Smooth muscle cell (in vitro differentiated cells): ENCODE measurements around the gene KRTAP2-4. TPM values are rescaled to one million over a fixed set of nuclear protein-coding genes. Genes with fewer than 3 reads are reported as not detected.
"Not testable (repeated sequence)": the region's sequence is repeated elsewhere in the genome, so short reads cannot be mapped to it uniquely, and the experiment has no call there.

Source experiments
- DNase-seq: peaks from one replicate; lab custom pipeline; 2025; ENCODE audit not compliant: unreplicated experiment; lab: John Stamatoyannopoulos, UW
- H2AFZ ChIP-seq: fragments of 200-600 bp; sonication (generic); 2 replicates; pipeline ENCODE4 v1.6.0; 2016; ENCODE audit warnings: antibody characterized with exemption, low read depth, mild to moderate bottlenecking
- H3F3A ChIP-seq: fragments of 200-600 bp; sonication (generic); 2 replicates; pipeline ENCODE4 v1.6.0; 2017; ENCODE audit warnings: antibody characterized with exemption, low read depth
- H3K27ac ChIP-seq: fragments of 200-600 bp; sonication (generic); 2 replicates; pipeline ENCODE4 v1.5.1; 2016; ENCODE audit warnings: low read depth, mild to moderate bottlenecking
- H3K27me3 ChIP-seq: fragments of 200-600 bp; sonication (generic); 2 replicates; pipeline ENCODE4 v1.6.1; 2016; ENCODE audit warnings: low read depth, mild to moderate bottlenecking
- H3K36me3 ChIP-seq: fragments of 200-600 bp; sonication (generic); 2 replicates; pipeline ENCODE4 v1.5.1; 2016; ENCODE audit warnings: low read depth
- H3K4me1 ChIP-seq: fragments of 200-600 bp; sonication (generic); 2 replicates; pipeline ENCODE4 v1.5.1; 2016; ENCODE audit warnings: low read depth
- H3K4me2 ChIP-seq: fragments of 200-600 bp; sonication (generic); 2 replicates; pipeline ENCODE4 v1.6.0; 2016; ENCODE audit warnings: mild to moderate bottlenecking
- H3K4me3 ChIP-seq: fragments of 200-600 bp; sonication (generic); 2 replicates; pipeline ENCODE4 v1.5.1; 2016; ENCODE audit warnings: mild to moderate bottlenecking
- H3K79me2 ChIP-seq: fragments of 200-600 bp; sonication (generic); 2 replicates; pipeline ENCODE4 v1.6.0; 2016; ENCODE audit warnings: low read depth, mild to moderate bottlenecking
- H3K9ac ChIP-seq: fragments of 200-600 bp; sonication (generic); 2 replicates; pipeline ENCODE4 v1.6.0; 2016; ENCODE audit warnings: low read depth
- H3K9me3 ChIP-seq: fragments of 200-600 bp; sonication (generic); replicated peaks from 2 replicates; pipeline ENCODE4 v1.5.1; 2016; ENCODE audit warnings: low read depth
- H4K20me1 ChIP-seq: fragments of 200-600 bp; sonication (generic); 2 replicates; pipeline ENCODE4 v1.6.0; 2016; ENCODE audit warnings: low read depth
- CTCF ChIP-seq: fragments of 200-600 bp; sonication (generic); IDR thresholded peaks from 2 replicates; pipeline ENCODE4 v1.5.1; 2017; ENCODE audit warnings: borderline replicate concordance, mild to moderate bottlenecking, antibody characterized with exemption; ENCODE audit not compliant: insufficient read depth, poor library complexity, severe bottlenecking
- WGBS: methylation state at CpG from one replicate; pipeline ENCODE4 v1.1.7; 2016; ENCODE audit warnings: low lambda C conversion rate; 5-methylcytosine and 5-hydroxymethylcytosine counted together
- polyA plus RNA-seq: library from polyadenylated mRNA; unstranded; fragments of >200 nt; fragmentation: Nextera tagmentation; extraction: Ambion mirVana; gene quantifications from 2 replicates; pipeline ENCODE4 v1.2.1, GENCODE V29; 2016
- total RNA-seq: library from RNA; depleted of rRNA; stranded (reverse); fragments of >200 nt; gene quantifications from 2 replicates; pipeline ENCODE4 v1.2.3, GENCODE V29; 2014

The KRTAP2-4 gene
- total and polyA plus RNA-seq, 2 experiments from 2014 or later, result not detected

GRCh38 chr17:41067281-41067680 is 1.6 kb upstream of the KRTAP2-4 start:
- Histone ChIP-seq H2AFZ (no peak overlapping the region), H3K9me3 (no peaks in the 10 kb centered on the region), H3F3A (no peaks in the 10 kb centered on the region), H3K27ac (no peak overlapping the region), H3K9ac (no peak overlapping the region), H3K4me3 (no peak overlapping the region), H3K4me1 (no peaks in the 10 kb centered on the region), H3K27me3 (no peaks in the 10 kb centered on the region), H3K36me3 (no peaks in the 10 kb centered on the region), H3K79me2 (no peaks in the 10 kb centered on the region), H3K4me2 (no peak overlapping the region), H4K20me1 (no peaks in the 10 kb centered on the region)
- DNase-seq, result no peak
- no peak for TF ChIP-seq CTCF

GRCh38 chr17:41065016-41065689 is 526 bp downstream of the KRTAP2-4 start:
- not testable (repeated sequence) for H2AFZ ChIP-seq, H3K9me3 ChIP-seq, H3F3A ChIP-seq, H4K20me1 ChIP-seq, H3K79me2 ChIP-seq, H3K4me2 ChIP-seq, H3K9ac ChIP-seq, H3K4me3 ChIP-seq, H3K27me3 ChIP-seq, H3K27ac ChIP-seq, H3K4me1 ChIP-seq, H3K36me3 ChIP-seq, DNase-seq
- 91% methylated on average over 7 of the region's 16 CpGs for WGBS

- 92% methylated on average over 1 of the region's 1 CpG for WGBS
- Histone ChIP-seq H3K27me3 (no peaks in the 10 kb centered on the region), H2AFZ (no peak overlapping the region), H3K4me2 (no peak overlapping the region), H3K4me1 (peaks cover 6% of the 10 kb centered on the region), H3K9ac (no peak overlapping the region), H3K9me3 (no peaks in the 10 kb centered on the region), H3K27ac (no peak overlapping the region), H3K79me2 (no peaks in the 10 kb centered on the region), H4K20me1 (no peaks in the 10 kb centered on the region), H3K4me3 (no peak overlapping the region), H3K36me3 (no peaks in the 10 kb centered on the region), H3F3A (peaks cover 3% of the 10 kb centered on the region)
- no peak for DNase-seq
- no peak for TF ChIP-seq CTCF
Observed at GRCh38 chr17:41064301-41064700, 1.4 kb downstream of the KRTAP2-4 start.

GRCh38 chr17:41063449-41063848 is 2.2 kb downstream of the KRTAP2-4 start:
- H3K9ac ChIP-seq, result no peak overlapping the region
- peak overlapping the region; percentile 89 for H3K27ac ChIP-seq
- peaks cover 3% of the 10 kb centered on the region for H3F3A ChIP-seq
- H3K9me3 ChIP-seq, result no peaks in the 10 kb centered on the region
- no peaks in the 10 kb centered on the region for H4K20me1 ChIP-seq
- 83% methylated on average over 4 of the region's 4 CpGs for WGBS
- H2AFZ ChIP-seq, result no peak overlapping the region
- H3K4me1 ChIP-seq, result peaks cover 6% of the 10 kb centered on the region
- TF ChIP-seq CTCF, result no peak
- DNase-seq, result no peak
- H3K4me3 ChIP-seq, result no peak overlapping the region
- no peaks in the 10 kb centered on the region for H3K36me3 ChIP-seq
- no peaks in the 10 kb centered on the region for H3K27me3 ChIP-seq
- no peaks in the 10 kb centered on the region for H3K79me2 ChIP-seq
- no peak overlapping the region for H3K4me2 ChIP-seq
